GM19099 (cell line): ENCODE measurements around the gene KLK14.

Experiments used
- POLR2A ChIP-seq: IDR thresholded peaks from 3 replicates; pipeline ENCODE4 v1.6.1; 2011; ENCODE audit warnings: low read depth; ENCODE audit not compliant: insufficient read length; ENCODE audit errors: extremely low read depth

Gene KLK14

DNA sequence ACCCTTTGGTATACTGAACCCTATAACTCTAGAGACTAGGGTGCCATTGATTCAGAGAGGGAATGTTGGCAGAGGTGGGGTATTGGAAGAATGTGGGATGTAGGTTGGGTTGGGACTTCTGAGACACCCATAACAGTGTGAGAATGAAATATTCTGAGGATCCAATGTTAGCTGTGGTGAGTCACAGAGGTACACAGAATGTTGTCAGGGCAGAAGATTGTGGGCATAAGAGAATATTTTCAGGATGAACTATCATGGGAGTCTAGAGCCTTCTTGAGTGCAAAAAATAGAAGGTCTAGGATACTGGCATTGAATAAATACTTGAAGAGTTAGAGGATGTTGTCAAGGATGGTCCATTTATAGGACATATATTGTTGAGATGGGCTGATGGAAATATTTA, 26.8 kb downstream of the KLK14 start:
- TF ChIP-seq POLR2A, result no peak

DNA sequence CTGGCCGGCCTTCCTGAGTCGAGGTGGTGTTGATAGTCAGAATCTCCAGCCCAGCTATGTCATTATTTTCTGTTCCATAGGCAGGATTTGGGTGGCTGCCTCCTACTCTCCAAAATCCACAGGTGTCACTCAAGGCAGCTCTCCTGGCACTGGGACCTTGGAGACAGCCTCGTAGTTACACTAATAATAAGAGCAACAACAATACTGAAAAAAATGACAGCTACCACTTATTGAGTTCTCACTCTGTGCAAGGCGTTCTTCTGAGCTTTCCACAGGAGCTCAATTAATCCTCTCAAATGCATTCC, 35.7 kb downstream of the KLK14 start:
- no peak for TF ChIP-seq POLR2A

DNA sequence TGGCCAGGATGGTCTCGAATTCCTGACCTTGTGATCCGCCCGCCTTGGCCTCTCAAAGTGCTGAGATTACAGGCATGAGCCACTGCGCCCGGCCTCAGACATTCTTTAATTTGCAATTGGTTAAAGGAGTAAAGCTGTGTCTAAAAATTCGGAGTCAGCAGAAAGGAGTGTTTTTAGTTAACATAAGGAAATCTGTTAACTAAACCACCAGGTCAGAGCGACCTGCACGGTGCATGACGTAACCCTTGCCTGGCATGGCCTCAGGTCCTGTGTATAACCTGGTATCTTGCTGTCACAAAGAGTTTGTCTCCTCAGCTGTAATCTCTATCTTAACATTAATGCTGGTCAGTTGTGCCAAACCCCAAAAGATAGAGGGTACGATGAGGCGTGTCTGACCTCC, 38.4 kb downstream of the KLK14 start:
- TF ChIP-seq POLR2A, result no peak

GRCh38 chr19:51043497-51043896, 39.2 kb downstream of the KLK14 start:
- TF ChIP-seq POLR2A, result no peak

GRCh38 chr19:51040151-51040550, 42.5 kb downstream of the KLK14 start:
- no peak for TF ChIP-seq POLR2A

DNA sequence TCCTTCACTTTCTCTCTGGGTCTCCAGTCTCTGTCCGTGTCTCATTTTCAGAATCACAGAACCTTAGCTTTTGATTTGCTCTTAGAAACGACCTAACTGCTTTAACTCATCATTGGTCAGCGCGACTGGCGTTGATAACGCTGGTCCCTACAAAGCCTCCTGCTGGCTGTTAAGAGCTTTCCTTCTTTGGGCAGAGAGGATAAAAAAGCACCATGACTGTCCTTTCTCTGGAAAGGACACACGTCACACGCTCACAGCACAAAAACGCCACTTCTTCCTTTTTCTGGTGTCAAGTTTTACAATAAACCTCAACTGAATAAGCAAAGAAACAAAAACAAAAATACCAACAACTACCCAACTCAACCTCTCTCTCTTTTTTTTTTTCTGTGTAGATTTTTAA, 46.2 kb downstream of the KLK14 start:
- TF ChIP-seq POLR2A, result no peak

DNA sequence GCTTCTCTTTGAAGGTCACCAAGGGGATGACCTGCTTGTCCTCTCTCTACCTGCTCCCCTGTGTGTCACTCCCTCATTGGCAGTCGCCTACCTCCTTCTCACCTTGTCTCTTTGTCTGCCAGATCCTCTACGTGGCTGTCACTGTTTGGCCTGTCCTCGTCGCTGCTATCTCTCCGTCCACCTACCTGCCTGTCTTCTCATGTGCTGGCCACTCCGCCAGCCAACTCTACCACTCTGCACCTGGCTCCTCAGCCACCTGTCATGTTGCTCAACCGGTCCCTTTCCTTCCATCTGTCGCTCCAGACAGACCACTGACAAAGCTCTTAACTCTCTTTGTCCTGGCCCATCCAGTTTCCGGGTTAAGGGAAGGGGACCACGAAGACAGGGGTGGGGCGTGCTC, 48.0 kb downstream of the KLK14 start, which contains the start of gene KLK12:
KLK12 (minus strand) TSS at position 299 of the 400 bp plus-strand sequence. CDS start 381 bp downstream, outside the sequence.
- TF ChIP-seq POLR2A, result no peak

DNA sequence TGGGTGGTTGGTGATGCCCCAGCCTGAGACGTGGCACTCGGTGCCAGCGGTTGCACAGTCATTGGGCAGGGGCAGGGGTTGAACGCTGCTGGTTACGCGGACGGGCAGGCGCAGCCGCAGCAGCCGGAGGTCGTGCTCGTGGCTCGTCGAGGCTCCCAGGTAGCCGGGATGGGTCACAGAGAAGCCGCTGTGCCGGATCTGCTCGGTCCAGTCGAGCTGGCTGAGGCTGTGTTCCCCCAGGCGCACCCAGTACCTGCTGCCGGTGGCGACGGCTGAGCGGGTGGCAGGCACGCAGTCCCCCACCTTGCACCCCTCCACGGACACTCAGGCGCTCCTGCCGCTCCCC, 50.8 kb downstream of the KLK14 start:
- TF ChIP-seq POLR2A, result no peak

- TF ChIP-seq POLR2A, result no peak
Measured at GRCh38 chr19:51031220-51031879, 51.3 kb downstream of the KLK14 start.

DNA sequence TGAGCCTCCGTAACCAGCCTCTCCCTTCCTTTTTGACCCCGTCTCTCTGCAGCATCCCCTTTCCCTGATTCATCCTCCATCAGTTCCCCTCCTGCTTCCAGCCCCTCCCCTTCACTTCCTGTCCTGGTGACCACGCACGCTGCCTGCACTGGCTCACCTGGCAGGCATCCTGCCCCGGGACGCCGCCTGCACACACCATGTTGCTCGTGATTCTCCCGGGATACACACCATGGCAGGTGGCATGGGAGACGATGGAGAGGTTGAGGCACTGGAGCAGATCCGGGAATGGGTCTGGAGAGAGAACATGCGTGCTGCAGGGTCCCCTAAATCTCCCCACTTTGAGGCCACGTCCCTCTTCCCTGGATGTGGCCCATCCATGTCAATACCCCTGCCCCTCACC, 52.1 kb downstream of the KLK14 start:
- TF ChIP-seq POLR2A, result no peak

- TF ChIP-seq POLR2A, result no peak
Measured at GRCh38 chr19:51029718-51030117, 53.0 kb downstream of the KLK14 start.
